CD4-positive, alpha-beta T cell treated with Interleukin-12 subunit alpha and Interleukin-12 subunit beta, for 1 hour (primary cell): ENCODE results near the gene JAK1.
"Not testable (repeated sequence)": the region's sequence is repeated elsewhere in the genome, so short reads cannot be mapped to it uniquely, and the experiment has no call there.

Source experiments
- DNase-seq: peaks from one replicate; pipeline ENCODE4 v3.0.0-alpha.2; 2020

JAK1 gene

GRCh38 chr1:64829411-64830029 lies 136.8 kb downstream of the JAK1 start:
- no peak for DNase-seq

- peak; percentile 16 for DNase-seq
Observed at GRCh38 chr1:64828829-64829228, 137.5 kb downstream of the JAK1 start.

DNA sequence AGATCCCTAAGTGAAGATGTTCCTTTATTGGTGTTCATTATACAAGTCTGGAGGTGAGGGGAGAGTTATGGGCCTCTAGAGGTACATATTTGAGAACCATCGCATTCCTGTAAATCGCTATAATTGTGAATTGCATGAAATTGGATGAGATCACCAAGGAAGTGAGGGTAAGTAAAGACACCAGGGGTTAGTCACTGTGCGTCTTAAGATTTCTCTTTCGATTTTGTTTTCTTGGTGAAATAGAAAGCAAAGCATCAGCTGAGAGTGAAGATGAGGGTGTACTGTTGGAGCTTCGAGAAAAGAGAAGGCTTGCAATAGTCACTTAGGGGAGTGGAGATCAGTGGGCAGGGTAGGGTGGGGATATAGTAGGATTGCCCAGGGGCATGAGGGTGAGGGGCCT lies 139.4 kb downstream of the JAK1 start:
- peak; percentile 55 for DNase-seq

GRCh38 chr1:64823691-64824476 lies 142.5 kb downstream of the JAK1 start:
- peak; percentile 75 for DNase-seq

- no peak for DNase-seq
Observed at GRCh38 chr1:64822621-64823020, 143.7 kb downstream of the JAK1 start.

- DNase-seq = not testable (repeated sequence)
Observed at GRCh38 chr1:64820572-64820971, 145.8 kb downstream of the JAK1 start.

GRCh38 chr1:64817364-64817763 lies 149.0 kb downstream of the JAK1 start:
- DNase-seq = not testable (repeated sequence)

DNA sequence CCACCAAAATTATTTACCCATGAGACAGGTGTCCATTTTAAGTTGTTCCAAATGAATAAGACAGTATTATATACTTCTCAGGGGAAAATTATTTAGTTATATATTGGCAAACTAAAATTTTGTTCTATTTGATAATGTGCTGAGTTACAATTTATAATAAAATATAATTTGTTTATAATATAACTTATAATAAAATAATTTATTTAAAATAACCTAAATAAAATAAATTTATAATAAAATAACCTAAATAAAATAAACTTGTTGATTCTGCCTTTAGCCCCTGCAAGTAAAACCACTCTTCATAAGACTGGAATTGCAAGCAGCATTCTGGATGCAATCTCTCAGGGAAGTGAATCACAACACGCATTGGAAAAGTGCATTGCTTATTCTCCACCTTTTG lies 151.9 kb downstream of the JAK1 start:
- no peak for DNase-seq

DNA sequence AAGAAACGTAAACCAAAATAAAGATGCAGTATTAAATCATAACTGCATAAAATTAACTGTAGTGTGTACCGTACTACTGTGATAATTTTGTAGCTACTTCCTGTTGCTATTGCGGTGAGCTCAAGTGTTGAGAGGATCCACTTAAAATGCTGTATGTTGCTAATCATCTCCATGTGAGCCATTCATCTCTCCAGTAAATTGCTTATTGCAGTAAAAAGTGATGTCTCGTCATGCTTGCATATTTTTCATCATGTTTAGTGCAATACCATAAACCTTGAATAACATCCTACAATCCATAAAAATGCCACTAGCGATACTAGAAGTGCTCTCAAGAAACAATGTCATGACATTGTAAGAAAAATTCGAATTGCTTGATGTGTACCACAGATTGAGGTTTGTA lies 155.2 kb downstream of the JAK1 start:
- no peak for DNase-seq

DNA sequence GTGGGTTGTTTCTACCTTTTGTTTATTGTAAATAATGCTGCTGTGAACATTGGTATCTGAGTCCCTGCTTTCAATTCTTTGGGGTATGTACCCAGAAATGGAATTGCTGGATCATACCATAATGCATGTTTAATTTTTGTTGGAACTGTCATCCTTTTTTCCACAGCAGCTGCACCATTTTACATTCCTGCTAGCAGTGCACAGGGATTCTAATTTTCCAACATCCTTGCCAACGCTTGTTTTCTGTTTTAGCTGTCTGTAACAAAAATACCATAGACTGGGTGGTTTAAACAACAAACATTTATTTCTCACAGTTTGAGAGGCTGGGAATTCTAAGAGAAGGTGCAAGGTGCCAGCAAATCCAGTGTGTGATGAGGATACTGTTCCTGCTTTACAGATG lies 156.3 kb downstream of the JAK1 start:
- no peak for DNase-seq

GRCh38 chr1:64809309-64809708 lies 157.0 kb downstream of the JAK1 start:
- no peak for DNase-seq

DNA sequence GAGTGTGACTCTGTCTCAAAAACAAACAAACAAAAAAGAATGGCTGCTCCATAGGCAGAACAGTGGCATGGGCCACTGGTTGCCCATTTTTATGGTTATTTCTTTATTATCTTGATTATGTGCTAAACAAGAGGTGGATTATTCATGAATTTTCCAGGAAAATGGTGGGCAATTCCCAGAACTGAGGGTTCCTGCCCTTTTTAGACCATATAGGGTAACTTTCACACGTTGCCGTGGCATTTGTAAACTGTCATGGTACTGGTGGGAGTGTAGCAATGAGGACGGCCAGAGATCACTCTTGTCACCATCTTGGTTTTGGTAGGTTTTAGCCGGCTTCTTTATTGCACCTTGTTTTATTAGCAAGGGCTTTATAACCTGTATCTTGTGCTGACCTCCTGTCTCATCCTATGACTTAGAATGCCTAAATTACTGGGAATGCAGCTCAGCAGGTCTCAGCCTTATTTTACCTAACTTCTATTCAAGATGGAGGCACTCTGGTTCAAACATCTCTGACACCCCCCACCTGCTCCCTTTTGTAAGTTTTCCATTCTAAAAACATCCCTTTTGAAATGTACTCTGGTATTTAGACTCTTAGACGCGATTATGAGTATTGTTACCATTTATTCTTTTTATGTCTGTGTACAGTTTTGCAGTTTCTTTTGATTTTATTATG lies 164.4 kb downstream of the JAK1 start:
- DNase-seq = no peak

DNA sequence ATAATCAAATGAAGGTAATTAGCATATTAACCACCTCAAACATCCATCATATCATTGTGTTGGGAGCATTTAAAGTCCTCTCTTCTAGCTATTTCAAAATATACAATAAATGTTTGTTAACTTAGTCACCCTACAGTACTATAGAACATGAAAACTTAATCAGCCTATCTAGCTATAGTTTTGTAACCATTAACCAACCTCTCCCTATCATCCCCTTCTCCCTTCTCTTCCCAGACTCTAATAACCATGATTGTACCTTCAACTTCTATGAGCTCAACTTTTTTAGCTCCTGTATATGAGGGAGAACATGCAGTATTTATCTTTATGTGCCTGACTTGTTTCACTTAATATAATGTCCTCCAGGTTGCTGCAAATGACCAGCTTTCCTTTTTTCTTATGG lies 167.5 kb downstream of the JAK1 start:
- no peak for DNase-seq

DNA sequence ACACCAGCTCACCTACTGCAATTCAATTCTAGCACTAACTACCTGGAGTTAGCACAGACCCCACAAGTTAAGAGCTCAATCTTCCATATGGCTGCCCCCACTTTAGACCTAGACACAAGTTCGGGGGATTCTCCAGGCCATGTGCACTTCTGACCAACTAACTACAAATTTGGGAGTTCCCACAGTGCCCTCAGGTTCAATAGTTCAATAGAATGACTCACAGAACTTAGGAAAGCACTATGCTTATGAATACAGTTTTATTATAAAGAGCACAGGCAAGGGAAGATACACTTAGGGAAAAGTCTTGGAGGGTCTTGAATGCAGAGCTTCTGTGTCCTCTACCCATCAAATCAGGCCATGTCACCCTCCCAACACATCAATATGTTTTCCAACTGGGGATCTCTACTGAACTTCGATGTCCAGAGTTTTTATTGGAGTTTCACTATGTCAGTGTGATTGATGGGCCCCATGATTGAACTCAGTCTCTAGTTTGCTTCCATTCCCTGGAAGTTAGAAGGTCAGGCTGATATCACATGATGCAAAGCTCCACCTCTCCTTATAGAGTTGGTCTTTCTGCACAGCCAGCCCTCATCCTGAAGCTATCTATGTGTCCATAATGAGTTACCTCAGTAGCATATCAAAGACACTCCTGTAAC lies 175.4 kb downstream of the JAK1 start:
- no peak for DNase-seq
